CD4-positive, alpha-beta T cell treated with Interleukin-10 for 1 hour (primary cell): Measurements from ENCODE around the gene PPP6R2.
A peak's percentile ranks its signal among the peaks of the same experiment; 100 is the strongest.
"Not testable (repeated sequence)": the region's sequence is repeated elsewhere in the genome, so short reads cannot be mapped to it uniquely, and the experiment has no call there.

ENCODE experiments used
- DNase-seq: peaks from one replicate; pipeline ENCODE4 v3.0.0-alpha.2; 2020

Gene PPP6R2

DNA sequence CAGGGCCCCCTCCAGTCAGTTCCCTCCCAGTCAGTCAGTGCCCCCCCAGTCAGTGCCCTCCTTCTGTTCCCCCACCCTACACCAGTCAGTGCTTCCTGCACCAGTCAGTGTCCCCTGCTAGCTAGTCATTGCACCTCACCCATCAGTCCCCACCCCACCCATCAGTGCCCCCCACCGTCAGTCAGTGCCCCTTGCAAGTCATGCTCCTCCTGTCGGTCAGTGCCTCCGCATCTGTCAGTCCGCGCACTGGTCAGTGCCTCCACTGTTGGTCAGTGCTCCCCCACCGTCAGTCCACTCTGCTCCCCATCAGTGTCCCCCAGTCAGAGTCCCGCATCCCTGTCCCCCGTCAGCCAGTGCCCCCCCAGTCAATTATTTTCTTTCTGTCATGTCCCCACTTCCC lies 3.3 kb downstream of the PPP6R2 start:
- no peak for DNase-seq

DNA sequence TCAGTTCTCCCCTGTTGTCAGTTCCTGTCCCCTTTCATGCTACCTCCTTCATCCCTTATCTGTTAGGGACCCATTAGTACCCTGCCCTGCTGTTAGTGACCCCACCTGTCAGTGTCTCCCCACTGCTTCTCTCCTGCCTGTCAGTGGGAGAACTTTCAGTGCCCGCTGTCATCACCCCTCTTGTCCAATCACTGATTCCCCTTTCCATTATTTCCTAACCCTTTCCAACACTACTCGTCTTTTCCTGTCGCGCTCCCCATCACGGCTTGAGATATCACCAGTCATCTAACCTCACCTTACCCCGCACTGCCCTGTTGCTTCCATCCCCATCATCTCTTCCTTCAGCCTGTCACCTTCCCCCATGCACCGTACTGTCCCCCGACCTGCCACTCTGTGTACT lies 4.0 kb downstream of the PPP6R2 start:
- no peak for DNase-seq

DNA sequence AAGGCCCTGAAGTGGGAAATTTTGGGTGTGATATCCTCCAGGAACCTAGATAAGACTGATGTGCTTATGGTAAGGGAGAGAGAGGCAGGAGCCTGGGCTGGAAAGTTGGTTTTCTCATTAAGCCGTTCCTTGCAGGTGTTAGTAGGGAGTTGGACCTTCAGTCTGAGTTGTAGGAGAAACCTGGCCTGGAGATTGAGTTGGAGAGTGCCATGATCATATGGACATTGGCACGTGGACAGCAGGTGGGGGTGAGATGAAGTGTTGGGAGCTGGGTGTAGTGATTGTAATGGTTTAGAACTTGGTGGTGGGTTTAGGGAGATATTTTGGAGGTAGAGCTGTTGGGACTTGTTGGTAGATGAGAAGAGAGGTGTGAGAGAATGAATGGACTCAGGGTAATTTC lies 4.9 kb downstream of the PPP6R2 start:
- DNase-seq: no peak

DNA sequence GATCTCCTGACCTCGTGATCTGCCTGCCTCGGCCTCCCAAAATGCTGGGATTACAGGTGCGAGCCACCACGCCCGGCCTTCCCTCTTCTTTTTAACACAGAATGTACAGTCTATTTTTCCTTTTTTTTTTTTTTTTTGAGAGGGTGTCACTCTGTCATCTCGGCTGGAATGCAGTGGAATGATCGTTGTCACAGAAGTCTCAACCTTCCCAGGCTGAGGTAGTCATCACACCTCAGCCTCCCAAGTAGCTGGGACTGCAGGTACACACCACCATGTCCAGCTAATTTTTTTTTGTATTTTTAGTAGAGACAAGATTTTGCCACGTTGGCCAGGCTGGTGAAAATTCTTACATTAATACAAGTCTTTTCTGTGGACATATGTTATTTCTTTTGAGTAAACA lies 13.1 kb downstream of the PPP6R2 start:
- no peak for DNase-seq

DNA sequence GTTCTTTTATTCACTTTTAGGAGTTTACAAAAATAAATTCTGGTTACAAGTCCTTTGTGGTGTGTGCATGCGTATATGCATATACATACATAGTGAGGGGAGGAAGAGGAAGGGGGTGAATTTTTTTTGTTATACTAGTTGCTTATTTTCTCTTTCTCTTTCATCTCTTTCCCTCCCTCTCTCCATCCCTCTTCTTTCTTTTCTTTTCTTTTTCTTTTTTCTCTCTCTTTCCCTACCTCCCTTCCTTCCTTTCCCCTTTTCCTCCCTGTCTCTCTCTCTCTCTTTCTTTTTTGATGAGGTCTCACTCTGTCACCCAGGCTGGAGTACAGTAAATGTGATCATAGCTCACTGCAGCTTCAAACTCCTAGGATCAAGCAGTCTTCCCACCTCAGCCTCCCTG lies 14.1 kb downstream of the PPP6R2 start:
- DNase-seq: no peak

DNA sequence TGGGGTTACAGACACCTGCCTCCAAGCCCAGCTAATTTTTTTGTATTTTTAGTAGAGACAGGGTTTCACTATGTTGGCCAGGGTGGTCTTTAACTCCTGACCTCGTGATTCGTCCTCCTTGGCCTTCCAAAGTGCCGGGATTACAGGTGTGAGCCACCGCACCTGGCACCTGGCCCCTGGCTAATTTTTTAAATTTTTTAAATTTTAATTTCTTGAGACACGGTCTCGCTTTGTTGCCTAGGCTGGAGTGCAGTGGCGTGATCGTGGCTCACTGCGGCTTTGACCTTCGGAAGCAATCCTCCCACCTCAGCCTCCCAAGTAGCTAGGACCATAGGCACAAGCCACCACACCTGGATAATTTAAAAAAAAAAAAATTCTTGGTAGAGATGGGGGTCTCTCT lies 14.6 kb downstream of the PPP6R2 start:
- DNase-seq: no peak

DNA sequence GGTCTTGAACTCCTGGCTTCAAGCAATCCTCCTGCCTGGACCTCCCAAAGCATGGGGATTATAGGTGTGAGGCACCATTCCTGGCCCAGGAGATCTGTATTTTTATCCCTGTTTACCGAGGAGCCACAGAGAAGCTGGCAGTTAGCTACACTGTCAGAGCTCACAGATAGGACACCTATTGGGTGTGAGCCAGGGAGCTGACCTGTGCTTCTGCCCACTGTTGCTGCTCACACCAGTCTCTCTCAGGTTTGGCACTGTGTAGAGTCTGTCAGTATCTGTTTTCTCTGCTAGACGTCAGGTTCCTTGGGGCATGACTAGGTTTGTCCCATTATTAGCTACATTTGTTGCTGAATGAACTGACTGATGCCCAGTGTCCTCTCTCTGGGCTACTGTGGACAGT lies 17.5 kb downstream of the PPP6R2 start:
- DNase-seq: no peak

DNA sequence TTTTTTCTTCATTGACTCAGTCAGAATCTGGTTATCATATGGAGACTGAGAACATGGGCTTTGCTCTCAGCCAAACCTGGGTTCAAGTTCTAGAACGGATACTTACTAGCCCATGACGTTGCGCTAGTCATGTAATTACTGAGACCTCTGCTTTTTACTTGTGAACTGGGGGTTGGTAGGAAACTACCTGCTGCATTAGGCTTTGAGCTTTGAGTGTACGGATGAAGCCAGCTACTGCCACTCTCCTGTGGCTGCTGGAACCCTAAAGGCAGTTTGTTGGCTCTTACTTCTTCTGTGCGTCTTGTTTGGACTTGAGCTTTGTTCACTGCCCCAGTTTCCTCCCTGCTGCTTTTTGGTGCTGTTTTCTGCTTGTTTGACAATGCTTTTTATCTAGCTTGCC lies 18.1 kb downstream of the PPP6R2 start:
- DNase-seq: no peak

DNA sequence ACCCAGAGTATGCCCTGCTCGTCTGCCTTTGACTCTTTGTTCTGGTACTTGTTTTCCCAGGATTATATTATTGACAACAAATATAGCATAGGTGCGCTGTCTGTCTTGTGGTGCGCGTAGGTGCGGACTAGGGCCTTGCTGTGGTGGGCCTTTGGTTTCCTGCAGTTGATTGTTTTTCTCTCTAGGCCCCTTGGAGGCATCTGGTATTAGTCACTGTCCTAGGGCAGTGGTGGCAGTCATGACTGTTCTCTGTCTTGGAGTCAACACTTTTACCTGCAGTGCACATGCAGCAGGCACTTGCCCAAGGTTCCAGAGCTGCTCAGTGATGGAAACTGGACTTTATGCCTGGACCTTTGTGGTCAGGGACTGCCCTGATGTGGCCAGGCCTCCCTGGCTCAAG lies 18.6 kb downstream of the PPP6R2 start:
- DNase-seq: no peak

DNA sequence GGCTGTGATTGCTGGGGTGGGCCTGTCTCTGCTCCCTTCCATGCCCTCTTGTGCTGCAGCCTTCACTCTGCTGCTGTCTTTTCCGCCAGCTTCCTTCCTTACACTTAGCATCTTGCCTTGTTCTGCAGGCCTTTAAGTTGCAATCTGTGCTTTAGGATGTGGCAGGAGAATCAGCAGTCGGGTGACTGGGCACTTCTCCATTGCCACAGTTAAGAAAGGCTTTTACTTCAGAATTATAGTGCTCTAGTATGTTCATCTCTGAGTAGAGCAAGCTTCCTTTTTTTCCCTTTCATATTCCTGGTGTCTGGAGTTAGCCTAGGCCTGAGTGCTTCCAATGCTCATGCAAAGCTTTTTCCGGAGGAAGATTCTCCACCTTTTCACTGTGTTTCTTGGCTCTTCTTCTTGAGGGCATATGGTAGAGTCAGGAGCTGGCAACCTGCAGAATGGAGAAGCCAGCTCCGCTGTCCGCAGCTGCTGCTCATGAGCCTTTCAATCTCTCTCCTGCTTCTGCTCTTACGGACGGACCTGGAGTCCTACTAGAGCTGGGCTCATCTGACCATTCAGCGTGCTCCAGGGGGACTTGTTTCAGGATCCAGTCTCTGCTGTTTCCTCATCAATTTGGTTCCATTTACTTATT lies 20.2 kb downstream of the PPP6R2 start:
- DNase-seq: no peak

DNA sequence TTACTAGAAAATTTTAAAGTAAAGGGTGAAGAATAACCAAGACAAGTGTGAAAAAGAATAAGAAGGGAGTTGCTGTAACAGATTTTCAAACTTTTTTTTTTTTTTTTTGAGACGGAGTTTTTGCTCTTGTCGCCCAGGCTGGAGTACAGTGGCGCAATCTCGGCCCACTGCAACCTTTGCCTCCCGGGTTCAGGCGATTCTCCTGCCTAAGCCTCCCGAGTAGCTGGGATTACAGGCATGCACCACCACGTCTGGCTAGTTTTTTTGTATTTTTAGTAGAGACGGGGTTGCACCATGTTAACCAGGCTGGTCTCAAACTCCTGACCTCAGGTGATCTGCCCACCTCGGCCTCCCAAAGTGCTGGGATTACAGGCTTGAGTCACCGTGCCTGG lies 20.7 kb downstream of the PPP6R2 start:
- not testable (repeated sequence) for DNase-seq

DNA sequence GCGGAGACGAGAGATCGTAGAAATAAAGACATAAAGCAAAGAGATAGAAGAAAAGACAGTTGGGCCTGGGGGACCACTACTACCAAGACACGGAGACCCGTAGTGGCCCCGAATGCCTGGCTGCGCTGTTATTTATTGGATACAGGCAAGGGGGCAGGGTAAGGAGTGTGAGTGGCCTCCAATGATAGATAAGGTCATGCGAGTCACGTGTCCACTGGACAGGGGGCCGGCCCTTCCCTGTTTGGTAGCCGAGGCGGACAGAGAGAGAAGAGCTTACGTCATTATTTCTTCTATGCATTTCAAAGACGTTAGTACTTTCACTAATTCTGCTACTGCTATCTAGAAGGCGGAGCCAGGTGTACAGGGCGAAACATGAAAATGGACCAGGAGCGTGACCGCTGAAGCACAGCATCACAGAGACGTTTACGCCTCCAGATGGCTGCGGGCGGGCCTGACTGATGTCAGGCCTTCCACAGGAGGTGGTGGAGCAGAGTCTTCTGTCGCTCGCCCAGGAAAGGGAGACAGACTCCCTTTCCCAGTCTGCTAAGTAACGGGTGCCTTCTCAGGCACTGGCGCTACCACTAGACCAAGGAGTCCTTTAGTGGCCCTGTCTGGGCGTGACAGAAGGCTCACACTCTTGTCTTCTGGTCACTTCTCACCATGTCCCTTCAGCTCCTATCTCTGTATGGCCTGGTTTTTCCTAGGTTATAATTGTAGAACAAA lies 24.8 kb downstream of the PPP6R2 start:
- DNase-seq: no peak

DNA sequence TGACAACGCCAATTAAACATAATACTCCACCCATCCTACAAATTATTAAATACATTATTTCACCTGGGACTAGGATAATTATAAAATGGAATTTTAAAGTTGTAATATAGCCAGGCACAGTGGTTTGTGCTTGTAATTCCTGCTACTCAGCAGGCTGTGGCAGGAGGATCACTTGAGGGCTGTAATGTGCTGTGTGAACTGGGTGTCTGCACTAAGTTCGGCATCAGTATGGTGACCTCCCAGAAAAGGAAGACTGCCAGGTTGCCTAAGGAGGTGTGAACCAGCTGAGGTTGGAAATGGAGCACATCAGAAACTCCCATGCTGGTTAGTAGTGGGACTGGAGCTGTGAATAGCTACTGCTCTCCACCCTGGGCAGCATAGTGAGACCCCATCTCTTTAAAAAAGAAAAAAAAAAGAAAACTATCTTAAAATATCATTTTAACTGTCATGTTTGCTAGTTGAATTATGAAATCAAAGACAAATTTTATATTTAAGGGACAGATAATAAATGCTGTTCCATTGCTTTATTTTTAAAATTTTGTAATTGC lies 28.0 kb downstream of the PPP6R2 start:
- DNase-seq: no peak

DNA sequence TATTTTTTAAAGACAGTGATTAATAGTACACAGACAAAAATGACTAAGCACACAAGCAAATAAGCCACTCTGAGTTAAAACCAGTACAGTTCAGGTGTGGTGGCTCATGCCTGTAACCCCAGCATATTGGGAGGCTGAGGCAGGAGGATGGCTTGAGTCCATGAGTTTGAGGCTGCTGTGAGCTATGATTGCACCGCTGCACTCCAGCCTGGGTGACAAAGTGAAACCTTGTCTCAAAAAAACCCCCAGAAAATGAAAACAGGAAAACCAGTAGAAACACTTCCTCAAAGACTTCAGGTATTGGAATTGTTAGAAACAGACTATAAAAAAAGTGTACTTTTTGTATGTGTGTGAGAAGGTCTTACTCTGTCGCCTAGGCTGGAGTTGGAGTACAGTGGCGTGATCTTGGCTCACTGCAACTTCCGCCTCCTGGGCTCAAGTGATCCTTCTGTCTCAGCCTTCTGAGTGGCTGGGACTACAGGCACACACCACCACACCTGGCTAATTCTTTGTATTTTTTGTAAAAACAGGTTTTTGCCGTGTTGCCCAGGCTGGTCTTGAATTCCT lies 33.0 kb downstream of the PPP6R2 start:
- no peak for DNase-seq

DNA sequence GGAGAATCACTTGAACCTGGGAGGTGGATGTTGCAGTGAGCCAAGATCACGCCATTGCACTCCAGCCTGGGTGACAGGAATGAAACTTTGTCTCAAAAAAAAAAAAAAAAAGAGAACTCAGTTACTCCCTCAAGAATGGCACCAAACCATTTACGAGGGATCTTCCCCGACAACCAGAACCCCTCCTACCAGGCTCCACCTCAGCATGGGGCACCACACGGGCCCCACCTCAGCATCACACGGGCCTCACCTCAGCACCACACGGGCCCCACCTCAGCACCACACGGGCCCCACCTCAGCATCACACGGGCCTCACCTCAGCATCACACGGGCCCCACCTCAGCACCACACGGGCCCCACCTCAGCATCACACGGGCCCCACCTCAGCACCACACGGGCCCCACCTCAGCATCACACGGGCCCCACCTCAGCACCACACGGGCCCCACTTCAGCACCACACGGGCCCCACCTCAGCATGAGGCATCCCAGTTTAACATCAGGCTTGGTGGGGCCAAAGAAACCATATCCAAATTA lies 38.0 kb downstream of the PPP6R2 start:
- DNase-seq: peak; percentile 21

DNA sequence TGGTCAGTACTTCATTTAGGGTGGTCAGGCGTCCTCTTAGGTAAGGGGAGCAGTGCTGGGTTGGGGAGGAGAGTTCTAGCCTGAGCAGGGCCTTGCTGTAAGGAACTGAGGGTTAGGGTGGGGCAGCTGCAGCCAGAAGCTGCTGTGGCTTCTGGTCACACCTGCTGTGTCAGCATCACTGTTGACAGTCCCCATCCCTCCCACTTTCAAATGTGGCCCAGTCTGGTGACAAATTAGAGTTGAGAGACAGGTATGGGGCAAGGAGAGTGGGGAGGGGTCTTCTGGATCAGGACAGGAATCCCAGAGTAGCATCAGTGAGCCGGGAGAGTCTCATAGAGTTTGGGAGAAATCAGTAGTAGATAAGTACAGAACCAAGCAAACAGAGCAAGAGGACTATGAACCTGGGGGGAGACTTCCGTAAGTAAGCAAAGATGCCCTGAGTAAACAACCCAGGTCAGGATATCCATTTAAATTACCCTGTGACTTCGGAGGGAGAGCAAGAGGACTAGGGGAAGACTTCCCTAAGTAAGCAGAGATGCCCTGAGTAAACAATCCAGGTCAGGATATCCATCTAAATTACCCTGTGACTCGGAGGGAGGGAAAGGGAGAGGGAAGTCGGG lies 53.7 kb downstream of the PPP6R2 start:
- DNase-seq: peak; percentile 7

DNA sequence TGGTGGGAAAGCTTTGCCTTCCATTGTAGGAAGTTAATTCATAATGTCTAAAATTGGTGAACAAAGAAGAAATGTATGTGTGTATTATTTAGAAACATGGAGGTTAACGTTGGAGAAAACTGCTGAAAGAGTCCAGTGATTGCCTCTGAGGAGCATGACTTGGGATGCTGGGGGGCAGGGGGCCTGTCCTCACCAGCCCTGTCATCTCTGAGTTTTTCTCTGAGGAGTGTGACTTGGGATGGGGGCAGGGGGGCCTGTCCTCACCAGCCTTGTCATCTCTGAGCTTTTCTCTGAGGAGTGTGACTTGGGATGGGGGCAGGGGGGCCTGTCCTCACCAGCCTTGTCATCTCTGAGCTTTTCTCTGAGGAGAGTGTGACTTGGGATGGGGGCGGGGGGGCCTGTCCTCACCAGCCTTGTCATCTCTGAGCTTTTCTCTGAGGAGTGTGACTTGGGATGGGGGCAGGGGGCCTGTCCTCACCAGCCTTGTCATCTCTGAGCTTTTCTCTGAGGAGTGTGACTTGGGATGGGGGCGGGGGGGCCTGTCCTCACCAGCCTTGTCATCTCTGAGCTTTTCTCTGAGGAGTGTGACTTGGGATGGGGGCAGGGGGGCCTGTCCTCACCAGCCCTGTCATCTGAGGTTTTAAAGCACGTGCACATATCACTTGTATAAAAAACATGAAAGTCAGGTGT lies 54.4 kb downstream of the PPP6R2 start:
- DNase-seq: not testable (repeated sequence)

DNA sequence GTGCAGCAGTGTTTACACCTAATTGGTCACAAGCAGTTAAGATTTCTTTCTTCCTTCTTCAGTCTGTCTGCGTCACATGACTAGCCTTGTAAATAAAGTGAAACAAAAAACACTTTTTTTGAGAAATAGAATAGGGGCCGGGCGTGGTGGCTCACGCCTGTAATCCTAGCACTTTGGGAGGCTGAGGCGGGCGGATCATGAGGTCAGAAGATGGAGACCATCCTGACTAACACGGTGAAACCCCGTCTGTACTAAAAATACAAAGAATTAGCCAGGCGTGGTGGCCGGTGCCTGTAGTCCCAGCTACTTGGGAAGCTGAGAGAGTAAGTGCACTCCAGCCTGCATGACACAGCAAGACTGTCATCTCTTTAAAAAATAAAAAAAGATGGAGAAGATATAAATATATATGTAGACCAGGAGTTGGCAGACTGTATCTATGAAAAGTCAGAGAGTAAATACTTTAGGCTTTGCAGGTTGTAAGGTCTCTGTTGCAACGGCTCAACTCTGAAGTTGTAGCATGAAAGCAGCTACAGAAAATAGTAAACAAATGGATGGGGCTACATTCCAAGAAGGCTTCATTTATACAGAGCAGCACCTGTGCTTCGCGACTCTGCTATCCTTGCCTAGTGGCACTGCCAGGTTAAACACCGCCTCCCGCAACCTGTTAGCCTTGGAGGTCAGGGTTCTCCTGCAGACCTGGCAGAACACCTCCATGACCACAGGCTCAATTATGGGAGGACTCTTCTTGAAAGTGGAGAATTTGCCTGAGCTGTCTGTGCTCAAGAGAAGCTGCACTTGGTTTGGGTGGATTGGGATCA lies 55.9 kb downstream of the PPP6R2 start:
- no peak for DNase-seq

DNA sequence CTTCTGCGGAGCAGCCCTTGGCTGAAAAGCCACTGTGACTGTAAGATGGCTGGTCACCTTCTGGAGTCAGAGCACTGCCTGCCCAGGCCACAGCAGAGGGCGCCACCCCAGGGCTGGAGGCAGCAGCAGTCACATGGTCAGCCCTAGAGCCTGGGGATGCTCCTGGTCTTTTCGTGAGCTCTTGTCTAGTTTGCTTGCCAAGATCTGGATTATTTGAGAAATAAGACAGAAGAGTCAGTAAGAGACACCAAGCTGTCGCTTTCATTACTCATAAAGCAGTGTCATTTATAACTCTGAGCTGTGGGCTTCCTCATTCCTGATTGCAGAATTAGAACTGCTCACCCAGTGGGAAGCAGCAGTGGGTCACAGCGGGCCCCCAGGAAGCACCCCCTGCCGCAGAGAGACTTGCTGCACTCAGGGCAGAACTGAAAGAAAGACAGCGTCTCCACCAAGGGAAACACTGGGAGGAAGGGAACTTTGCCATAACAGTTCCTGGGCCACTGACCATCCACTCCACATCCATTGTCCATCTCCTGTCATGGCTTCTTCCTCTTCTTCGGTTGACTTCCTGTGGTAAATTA lies 56.7 kb downstream of the PPP6R2 start:
- DNase-seq: peak; percentile 29

DNA sequence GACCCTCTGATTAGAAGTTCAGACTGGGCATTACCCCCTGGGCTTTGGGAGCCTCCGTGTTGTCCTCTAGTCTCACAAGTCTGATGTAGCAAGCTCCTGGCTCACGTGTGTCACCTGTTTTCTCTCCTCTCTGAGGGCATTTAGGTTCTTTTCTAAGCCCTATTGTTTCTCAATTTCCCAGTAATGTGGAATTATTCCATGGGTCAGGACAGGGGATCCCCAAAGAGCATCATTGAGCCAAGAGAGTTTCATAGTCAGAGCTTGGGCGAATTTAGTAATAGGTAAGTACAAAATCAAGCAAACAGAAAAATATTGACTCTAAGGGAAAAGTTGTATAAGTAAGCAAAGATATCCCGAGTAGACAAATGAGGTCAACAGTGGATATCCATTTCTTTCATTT lies 57.3 kb downstream of the PPP6R2 start:
- DNase-seq: no peak

DNA sequence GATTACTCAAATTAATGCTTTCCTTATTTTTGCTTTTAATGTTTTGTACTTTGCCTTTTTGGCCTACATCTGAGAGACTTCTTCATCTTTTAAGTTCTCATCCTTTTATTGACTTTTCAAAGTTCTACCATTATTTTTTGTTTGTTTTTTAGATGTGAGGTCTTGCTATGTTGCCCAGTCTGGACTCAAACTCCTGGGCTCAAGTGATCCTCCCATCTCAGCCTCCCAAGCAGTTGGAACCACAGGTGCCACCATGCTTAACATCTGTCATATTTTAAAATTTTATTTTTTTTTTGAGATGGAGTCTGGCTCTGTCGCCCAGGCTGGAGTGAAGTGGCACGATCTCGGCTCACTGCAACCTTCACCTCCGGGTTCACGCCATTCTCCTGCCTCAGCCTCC lies 57.8 kb downstream of the PPP6R2 start:
- no peak for DNase-seq

DNA sequence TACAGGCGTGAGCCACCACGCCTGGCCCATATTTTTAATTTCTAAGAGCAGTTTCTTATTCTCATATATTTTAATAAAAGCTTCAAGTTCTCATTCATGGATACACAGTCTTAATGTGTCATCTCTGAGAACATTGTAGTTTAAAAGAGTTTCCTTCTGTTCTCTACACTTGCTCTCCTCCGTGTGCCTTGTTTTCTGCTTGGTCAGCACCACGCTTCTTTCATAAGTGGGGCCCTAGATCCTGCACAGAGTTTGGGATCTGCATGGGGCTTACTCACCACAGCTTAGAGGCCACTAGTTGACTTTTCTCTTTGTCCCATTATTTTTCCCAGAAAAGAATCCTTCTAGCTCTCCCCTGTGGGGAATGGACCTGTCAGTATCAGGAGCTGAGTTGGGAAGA lies 58.8 kb downstream of the PPP6R2 start:
- no peak for DNase-seq
